ENCODE results near the gene GOLGA6L10. TPM values are rescaled to one million over a fixed set of nuclear protein-coding genes. Genes with fewer than 3 reads are reported as not detected.
"Not testable (repeated sequence)": the region's sequence is repeated elsewhere in the genome, so short reads cannot be mapped to it uniquely, and the experiment has no call there.

The GOLGA6L10 gene
- total RNA-seq (2013), result 0.06 TPM
- under 1 TPM in 1 of 3 donors, not detected in 2; 0.12 TPM for polyA plus RNA-seq
- 0.08 TPM in 1 of 2 replicates, not detected in the other for polyA minus RNA-seq
- 0 to 1.8 (median 0.11) reads per million in 11 experiments for total RNA-seq

GRCh38 chr15:82349375-82349774 is at the start of gene GOLGA6L10:
TSS of gene GOLGA6L10 (minus strand) at chr15:82349475. CDS start at chr15:82349375, 100 bp downstream.
- H2AFZ ChIP-seq (ENCODE audit: insufficient read depth, low read depth, low read length, poor library complexity, severe bottlenecking); H3K36me3 ChIP-seq (replicated peaks in 1 of 2; ENCODE audit: control insufficient read depth in 1 of 2, insufficient read depth in 2 of 2, low read length in 2 of 2); H3K79me2 ChIP-seq (ENCODE audit: insufficient read depth, low read length); H3K4me3 Mint-ChIP-seq; DNase-seq; H3K9me3 ChIP-seq (replicated peaks in 1 of 2; ENCODE audit: control insufficient read depth in 1 of 2, insufficient read depth in 1 of 2, low read length in 2 of 2); H3K27ac Mint-ChIP-seq; H3K4me1 ChIP-seq (ENCODE audit: control insufficient read depth in 1 of 2, insufficient read depth in 2 of 2, low read length in 2 of 2); intact Hi-C loops (cut with micrococcal nuclease); H3K27me3 ChIP-seq (ENCODE audit: control insufficient read depth in 2 of 2, insufficient read depth in 2 of 2, low read length in 2 of 2); H3K4me1 Mint-ChIP-seq; H3K4me2 ChIP-seq (replicated peaks; ENCODE audit: extremely low read depth, low read length, poor library complexity, severe bottlenecking); H3K9me3 Mint-ChIP-seq; H4K20me1 ChIP-seq (ENCODE audit: insufficient read depth, low read length); H3K27ac ChIP-seq (ENCODE audit: low read depth in 1 of 2, low read length in 2 of 2); H3K36me3 Mint-ChIP-seq; H3K9ac ChIP-seq (ENCODE audit: insufficient read depth, low read length, poor library complexity, severe bottlenecking); H3K4me3 ChIP-seq (replicated peaks in 1 of 3; ENCODE audit: low read depth in 2 of 3, low read length in 3 of 3): not testable (repeated sequence)
- WGBS (ENCODE audit: insufficient coverage), result no CpG with 5 or more reads among the region's 9 CpGs
- peaks cover 2 to 13% (median 4%) of the 10 kb centered on the region in 3 donors for H3K27me3 Mint-ChIP-seq (ENCODE audit: low read depth in 3 of 3)

GRCh38 chr15:82398785-82399184 is 49.5 kb upstream of the GOLGA6L10 start:
- Histone ChIP-seq H3K79me2 (ENCODE audit: insufficient read depth, low read length) (no peaks in the 10 kb centered on the region), H3K27ac (ENCODE audit: low read depth in 1 of 2, low read length in 2 of 2) (no peak overlapping the region), H3K9me3 (replicated peaks in 1 of 2; ENCODE audit: control insufficient read depth in 1 of 2, insufficient read depth in 1 of 2, low read length in 2 of 2) (no peaks in the 10 kb centered on the region), H3K36me3 (replicated peaks in 1 of 2; ENCODE audit: control insufficient read depth in 1 of 2, insufficient read depth in 2 of 2, low read length in 2 of 2) (no peaks in the 10 kb centered on the region), H3K4me1 (ENCODE audit: control insufficient read depth in 1 of 2, insufficient read depth in 2 of 2, low read length in 2 of 2) (no peaks in the 10 kb centered on the region), H4K20me1 (ENCODE audit: insufficient read depth, low read length) (no peaks in the 10 kb centered on the region), H3K27me3 (ENCODE audit: control insufficient read depth in 2 of 2, insufficient read depth in 2 of 2, low read length in 2 of 2) (no peaks in the 10 kb centered on the region), H2AFZ (ENCODE audit: insufficient read depth, low read depth, low read length, poor library complexity, severe bottlenecking) (no peak overlapping the region), H3K4me3 (replicated peaks in 1 of 3; ENCODE audit: low read depth in 2 of 3, low read length in 3 of 3) (no peak overlapping the region), H3K9ac (ENCODE audit: insufficient read depth, low read length, poor library complexity, severe bottlenecking) (no peak overlapping the region), H3K4me2 (replicated peaks; ENCODE audit: extremely low read depth, low read length, poor library complexity, severe bottlenecking) (no peak overlapping the region)
- H3K9me3 Mint-ChIP-seq, result peaks cover 0 to 3% (median 0%) of the 10 kb centered on the region in 7 donors
- WGBS (ENCODE audit: insufficient coverage), result no CpG with 5 or more reads among the region's 1 CpG
- TF ChIP-seq CTCF (IDR thresholded peaks at IDR 0.05), result no peak
- peaks cover 0 to 3% (median 0%) of the 10 kb centered on the region in 3 donors for H3K27me3 Mint-ChIP-seq (ENCODE audit: low read depth in 3 of 3)
- DNase-seq, result no peak
- no peaks in the 10 kb centered on the region for H3K36me3 Mint-ChIP-seq
- intact Hi-C loops (cut with micrococcal nuclease), result no loop called here
- peaks cover 3% of the 10 kb centered on the region for H3K4me1 Mint-ChIP-seq
- no peak overlapping the region for H3K27ac Mint-ChIP-seq
- H3K4me3 Mint-ChIP-seq, result no peak overlapping the region

Data from CD14-positive monocyte (primary cell).